GM12873 (cell line): ENCODE measurements around the gene CELF4.

ENCODE experiments used
- CTCF ChIP-seq: IDR thresholded peaks from 2 replicates; pipeline ENCODE4 v1.5.1; 2012; ENCODE audit warnings: low read depth, mild to moderate bottlenecking, moderate library complexity, low read length, control low read depth; ENCODE audit not compliant: insufficient read depth; ENCODE audit errors: missing control alignments

The CELF4 gene

GRCh38 chr18:37429791-37430190 lies 135.8 kb downstream of the CELF4 start:
- no peak for TF ChIP-seq CTCF

GRCh38 chr18:37428288-37428974 lies 137.2 kb downstream of the CELF4 start:
- no peak for TF ChIP-seq CTCF

GRCh38 chr18:37426586-37426985 lies 139.0 kb downstream of the CELF4 start:
- TF ChIP-seq CTCF: no peak

GRCh38 chr18:37425222-37425621 lies 140.4 kb downstream of the CELF4 start:
- TF ChIP-seq CTCF: no peak

- TF ChIP-seq CTCF: no peak
These were observed 141.1 kb downstream of the CELF4 start for GRCh38 chr18:37424507-37424906.

- no peak for TF ChIP-seq CTCF
These were observed 143.0 kb downstream of the CELF4 start for GRCh38 chr18:37422596-37422995.

GRCh38 chr18:37422116-37422515 lies 143.5 kb downstream of the CELF4 start:
- no peak for TF ChIP-seq CTCF
